ENCODE results near the gene N4BP2L1. TPM values are rescaled to one million over a fixed set of nuclear protein-coding genes. Genes with fewer than 3 reads are reported as not detected.

The N4BP2L1 gene
- 0.15 and 0.52 TPM in 2 replicates for total RNA-seq (2014; rRNA removed; shearing (Covaris generic))
- polyA plus RNA-seq (2014; cell fraction: nucleus; rRNA removed), result 0.42 TPM in 1 of 2 replicates, not detected in the other

DNA sequence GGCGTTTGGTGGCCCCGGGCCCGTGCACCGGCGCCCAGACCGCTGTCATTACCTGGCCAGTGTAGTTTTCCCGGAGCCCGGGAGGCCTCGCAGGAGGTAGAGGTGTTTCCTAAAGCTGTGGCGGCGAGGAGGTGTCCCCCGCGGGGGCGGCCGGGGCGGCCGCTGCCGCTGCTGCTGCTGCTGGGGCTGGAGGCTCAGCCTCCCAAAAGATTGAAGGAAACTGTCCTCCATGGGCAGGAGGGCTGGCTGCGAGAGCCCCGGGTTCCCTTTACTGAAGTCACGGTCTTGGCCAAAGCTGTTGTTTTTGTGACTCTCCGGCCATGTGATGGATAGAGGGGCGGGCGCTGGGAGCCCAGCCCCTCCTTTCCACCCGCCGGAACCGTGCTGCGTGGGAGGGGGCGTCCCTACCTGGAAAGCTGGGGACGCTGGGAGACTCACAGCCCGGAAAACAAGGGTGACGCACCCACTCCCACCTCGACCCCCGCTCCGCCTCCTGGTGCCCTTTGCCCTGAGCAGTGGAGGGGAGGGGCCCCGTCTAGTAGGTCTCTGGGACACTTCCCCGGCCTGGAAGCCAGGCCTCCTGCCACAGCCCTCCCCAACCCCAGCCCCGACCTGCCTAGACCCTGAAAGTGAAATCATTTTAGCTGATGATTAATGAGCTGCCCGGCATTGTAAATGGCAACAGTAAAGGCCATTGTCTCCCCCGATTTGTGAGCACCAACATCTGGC is at the start of gene N4BP2L1:
N4BP2L1 (minus strand) TSS at position 279 of the 729 bp plus-strand sequence; CDS start at position 231, 48 bp downstream.
- DNase-seq (ENCODE audit: extremely low read depth, low read depth), result no peak

- DNase-seq (ENCODE audit: extremely low read depth, low read depth), result no peak
Observed at GRCh38 chr13:32476892-32477291, 49.0 kb upstream of the N4BP2L1 start.

GRCh38 chr13:32476021-32476731 is 48.2 kb upstream of the N4BP2L1 start:
- DNase-seq (ENCODE audit: extremely low read depth, low read depth), result no peak

GRCh38 chr13:32474999-32475792 is 47.3 kb upstream of the N4BP2L1 start:
- no peak for DNase-seq (ENCODE audit: extremely low read depth, low read depth)

DNA sequence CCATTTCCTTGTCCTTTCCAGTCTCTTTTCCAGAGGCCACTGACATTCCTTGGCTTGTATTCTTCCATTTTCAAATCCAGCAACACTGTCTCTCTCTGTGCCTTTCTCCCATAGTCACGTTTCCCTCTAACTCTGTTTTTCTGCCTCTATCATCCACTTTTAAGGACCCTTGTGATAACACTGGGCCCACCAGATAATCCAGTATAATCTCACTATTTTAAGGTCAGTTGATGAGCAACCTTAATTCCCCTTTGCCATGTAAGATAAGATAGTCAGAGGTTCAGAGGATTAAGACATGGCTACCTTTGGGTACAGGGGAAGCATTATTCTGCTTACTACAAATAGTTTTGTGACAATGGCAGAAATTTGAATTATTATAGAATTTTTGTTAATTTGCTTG is 45.7 kb upstream of the N4BP2L1 start:
- DNase-seq (ENCODE audit: extremely low read depth, low read depth), result no peak

DNA sequence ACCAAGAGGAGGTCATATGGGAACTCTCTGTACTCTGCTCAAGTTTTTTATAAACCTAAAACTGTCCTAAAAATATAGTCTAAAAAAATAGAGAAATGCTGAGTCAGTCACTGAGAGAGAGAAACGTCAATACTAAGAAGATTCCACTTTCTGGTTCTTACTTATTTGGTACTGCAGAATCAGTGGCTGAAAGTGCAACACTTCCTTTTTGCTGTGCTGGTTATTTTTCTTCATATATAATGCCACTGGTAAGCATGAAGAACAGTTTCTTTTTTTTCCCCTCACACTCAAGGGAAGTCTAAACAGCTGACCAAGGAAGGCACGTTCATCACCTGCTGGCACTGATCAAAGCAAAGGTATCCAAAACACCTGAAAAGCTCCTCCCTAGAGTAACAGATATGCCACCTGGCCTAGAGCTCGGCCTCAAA is 44.3 kb upstream of the N4BP2L1 start:
- DNase-seq (ENCODE audit: extremely low read depth, low read depth), result no peak

DNA sequence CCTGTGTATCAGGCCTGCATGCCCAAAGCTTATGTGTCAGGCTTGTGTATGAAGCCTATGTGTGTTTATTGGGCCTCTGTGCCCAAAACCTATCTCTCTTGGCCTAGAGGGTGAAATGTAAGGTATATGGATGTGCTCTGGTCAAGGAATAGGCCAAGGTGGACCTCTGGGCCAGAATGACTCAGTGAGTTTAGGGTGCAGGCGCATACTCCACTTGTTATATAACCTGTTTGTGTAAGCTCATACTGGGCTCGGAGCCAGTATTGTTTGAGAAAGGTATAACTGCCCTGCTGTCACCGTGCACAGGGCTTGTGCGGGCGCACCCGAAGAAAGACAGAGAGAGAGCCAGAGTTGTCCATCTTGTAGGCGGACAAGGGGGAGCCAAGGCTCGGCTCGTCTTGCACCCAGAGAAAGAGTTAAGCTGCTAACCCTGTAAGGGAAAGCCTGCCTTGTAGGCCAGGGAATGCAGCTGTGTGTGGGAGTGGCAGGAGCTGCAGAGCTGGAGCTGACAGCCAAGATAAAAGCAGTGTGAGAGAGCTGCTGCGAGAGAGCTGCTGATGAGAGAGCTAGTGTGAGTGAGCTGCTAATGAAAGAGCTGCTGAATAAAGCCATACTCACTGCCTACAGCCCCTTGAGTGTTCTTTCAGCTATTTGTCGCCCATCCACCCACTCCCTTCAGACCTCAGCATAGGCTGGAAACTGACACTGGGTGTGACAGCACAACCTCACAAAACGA is 43.4 kb upstream of the N4BP2L1 start:
- DNase-seq (ENCODE audit: extremely low read depth, low read depth), result no peak

GRCh38 chr13:32468502-32469142 is 40.7 kb upstream of the N4BP2L1 start:
- DNase-seq (ENCODE audit: extremely low read depth, low read depth), result no peak

- DNase-seq (ENCODE audit: extremely low read depth, low read depth), result no peak
Observed at GRCh38 chr13:32456591-32456990, 28.7 kb upstream of the N4BP2L1 start.

- DNase-seq (ENCODE audit: extremely low read depth, low read depth), result no peak
Observed at GRCh38 chr13:32455594-32455903, 27.6 kb upstream of the N4BP2L1 start.

- no peak for DNase-seq (ENCODE audit: extremely low read depth, low read depth)
Observed at GRCh38 chr13:32454886-32455593, 27.1 kb upstream of the N4BP2L1 start.

DNA sequence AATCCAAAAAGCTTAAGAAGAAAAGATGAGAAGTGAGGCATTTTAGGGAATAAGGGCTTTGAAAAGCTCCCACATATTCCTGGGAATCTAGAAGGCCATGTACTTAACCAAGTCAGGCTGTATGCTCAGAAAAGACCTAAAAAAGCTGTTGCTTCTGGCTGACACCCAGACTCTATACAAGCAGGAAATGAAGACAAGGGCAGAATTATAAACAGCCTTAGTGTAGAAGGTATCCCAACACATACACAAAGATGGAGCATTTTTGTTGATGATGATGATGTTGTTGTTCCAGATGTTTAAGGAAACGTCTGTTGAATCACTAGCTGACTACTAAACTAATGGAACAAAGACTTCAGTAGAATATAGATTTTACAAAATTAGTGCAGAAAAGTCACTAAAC is 26.1 kb upstream of the N4BP2L1 start:
- no peak for DNase-seq (ENCODE audit: extremely low read depth, low read depth)

- DNase-seq (ENCODE audit: extremely low read depth, low read depth), result no peak
Observed at GRCh38 chr13:32448972-32449371, 21.0 kb upstream of the N4BP2L1 start.

- no peak for DNase-seq (ENCODE audit: extremely low read depth, low read depth)
Observed at GRCh38 chr13:32447894-32448623, 20.1 kb upstream of the N4BP2L1 start.

DNA sequence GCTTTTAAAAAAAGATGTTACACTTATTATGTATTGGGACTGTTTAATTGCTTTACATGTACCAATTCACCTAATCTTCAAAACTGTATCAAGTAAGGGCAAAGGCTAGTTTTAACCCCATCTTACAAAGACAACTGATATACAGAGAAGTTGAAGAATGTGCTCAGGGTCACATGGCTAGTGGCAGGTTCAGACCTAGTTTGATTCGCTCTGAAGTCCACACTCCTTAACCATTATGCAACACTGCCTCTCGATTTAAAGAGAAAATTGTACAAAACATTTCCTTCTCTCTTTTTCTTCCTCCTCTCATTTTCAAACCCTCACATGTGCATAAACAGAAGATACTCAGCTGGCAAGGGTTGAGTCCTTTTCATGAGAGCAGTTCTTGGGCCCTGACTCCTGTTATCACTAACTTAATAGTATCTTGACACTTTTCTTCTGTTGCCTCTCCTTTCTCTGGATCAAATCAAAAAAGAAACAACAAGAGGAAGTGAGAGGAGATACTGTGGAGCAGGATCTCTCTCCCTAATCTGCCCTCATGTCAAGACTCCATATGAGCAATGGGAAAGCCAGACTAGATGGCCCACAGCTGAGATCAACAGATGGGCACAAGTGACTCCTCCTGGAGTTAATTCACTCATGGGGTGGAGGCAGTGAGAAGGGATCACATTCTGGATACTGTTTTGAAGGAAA is 19.0 kb upstream of the N4BP2L1 start:
- no peak for DNase-seq (ENCODE audit: extremely low read depth, low read depth)

DNA sequence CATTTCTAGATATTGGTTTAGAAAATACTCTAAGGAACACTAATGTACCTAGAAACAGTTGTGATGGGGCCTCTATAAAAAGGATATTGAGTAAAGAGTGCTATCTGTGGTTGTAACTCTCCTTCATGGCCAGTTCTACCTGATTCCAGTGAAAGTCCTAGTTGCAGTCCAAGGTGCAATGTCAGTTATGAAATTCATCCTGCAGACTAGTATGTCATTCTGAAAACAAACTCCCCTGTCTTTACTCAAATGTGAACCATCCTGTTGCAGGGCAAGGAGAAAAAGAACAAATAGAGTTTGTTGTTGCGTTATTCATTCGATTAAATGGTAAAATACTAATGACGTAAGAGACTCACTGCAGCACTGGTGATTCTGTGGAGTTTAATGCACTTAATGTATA is 18.3 kb upstream of the N4BP2L1 start:
- no peak for DNase-seq (ENCODE audit: extremely low read depth, low read depth)

GRCh38 chr13:32445461-32445860 is 17.5 kb upstream of the N4BP2L1 start:
- DNase-seq (ENCODE audit: extremely low read depth, low read depth), result no peak

GRCh38 chr13:32443111-32443510 is 15.2 kb upstream of the N4BP2L1 start:
- DNase-seq (ENCODE audit: extremely low read depth, low read depth), result no peak
